ENCODE results near the gene NCAM1.

NCAM1 gene

DNA sequence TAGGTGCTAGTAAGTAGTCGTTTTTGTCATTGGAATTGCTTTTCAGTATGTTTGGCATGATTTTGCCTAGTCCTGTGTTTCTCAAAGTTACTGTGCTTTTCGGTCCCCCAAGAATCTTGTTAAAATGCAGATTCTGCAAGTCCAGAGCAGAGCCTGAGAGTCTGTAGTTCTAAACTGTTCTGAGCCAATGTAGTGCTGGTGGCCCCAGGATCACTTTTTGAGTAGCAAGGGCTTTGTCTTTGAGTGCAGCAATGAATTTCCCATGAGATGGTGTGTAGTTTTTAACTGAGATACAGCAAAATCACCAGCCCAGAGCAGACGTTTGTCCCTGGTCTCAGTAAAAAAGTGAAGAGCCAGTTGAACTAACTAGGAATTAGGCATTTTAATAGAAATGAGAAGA, 122.4 kb downstream of the NCAM1 start:
- H3K4me2 ChIP-seq (ENCODE audit: insufficient read depth, low read length): no peak overlapping the region
- H3K9ac ChIP-seq (ENCODE audit: low read depth, low read length): no peak overlapping the region
- no peak overlapping the region for H3K27ac ChIP-seq (ENCODE audit: low read length)
- H3K4me3 ChIP-seq (ENCODE audit: low read depth in 1 of 2, low read length in 2 of 2): no peak overlapping the region
- ATAC-seq (ENCODE audit: insufficient read depth, low read depth): no peak
- H3K9me3 ChIP-seq (ENCODE audit: insufficient read depth, low read length, severe bottlenecking): no peaks in the 10 kb centered on the region
- H4K20me1 ChIP-seq (ENCODE audit: insufficient read depth, low read length): no peaks in the 10 kb centered on the region
- DNase-seq: no peak
- no peaks in the 10 kb centered on the region for H3K27me3 ChIP-seq (ENCODE audit: insufficient read depth, low read length, poor library complexity)
- H2AFZ ChIP-seq (ENCODE audit: low read depth, low read length): no peak overlapping the region
- no peak for TF ChIP-seq EZH2 (IDR thresholded peaks at IDR 0.05; ENCODE audit: borderline replicate concordance, low read depth, low read length, severe bottlenecking)
- TF ChIP-seq, protein P1, sequence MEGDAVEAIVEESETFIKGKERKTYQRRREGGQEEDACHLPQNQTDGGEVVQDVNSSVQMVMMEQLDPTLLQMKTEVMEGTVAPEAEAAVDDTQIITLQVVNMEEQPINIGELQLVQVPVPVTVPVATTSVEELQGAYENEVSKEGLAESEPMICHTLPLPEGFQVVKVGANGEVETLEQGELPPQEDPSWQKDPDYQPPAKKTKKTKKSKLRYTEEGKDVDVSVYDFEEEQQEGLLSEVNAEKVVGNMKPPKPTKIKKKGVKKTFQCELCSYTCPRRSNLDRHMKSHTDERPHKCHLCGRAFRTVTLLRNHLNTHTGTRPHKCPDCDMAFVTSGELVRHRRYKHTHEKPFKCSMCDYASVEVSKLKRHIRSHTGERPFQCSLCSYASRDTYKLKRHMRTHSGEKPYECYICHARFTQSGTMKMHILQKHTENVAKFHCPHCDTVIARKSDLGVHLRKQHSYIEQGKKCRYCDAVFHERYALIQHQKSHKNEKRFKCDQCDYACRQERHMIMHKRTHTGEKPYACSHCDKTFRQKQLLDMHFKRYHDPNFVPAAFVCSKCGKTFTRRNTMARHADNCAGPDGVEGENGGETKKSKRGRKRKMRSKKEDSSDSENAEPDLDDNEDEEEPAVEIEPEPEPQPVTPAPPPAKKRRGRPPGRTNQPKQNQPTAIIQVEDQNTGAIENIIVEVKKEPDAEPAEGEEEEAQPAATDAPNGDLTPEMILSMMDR (IDR thresholded peaks at IDR 0.05; ENCODE audit: borderline replicate concordance, extremely low read depth, low read length, poor library complexity, severe bottlenecking): no peak
- H3K79me2 ChIP-seq (ENCODE audit: insufficient read depth, low read length): no peaks in the 10 kb centered on the region
- H3K36me3 ChIP-seq (ENCODE audit: insufficient read depth, low read length): no peaks in the 10 kb centered on the region
- no peaks in the 10 kb centered on the region for H3K4me1 ChIP-seq (ENCODE audit: insufficient read depth, low read length)

DNA sequence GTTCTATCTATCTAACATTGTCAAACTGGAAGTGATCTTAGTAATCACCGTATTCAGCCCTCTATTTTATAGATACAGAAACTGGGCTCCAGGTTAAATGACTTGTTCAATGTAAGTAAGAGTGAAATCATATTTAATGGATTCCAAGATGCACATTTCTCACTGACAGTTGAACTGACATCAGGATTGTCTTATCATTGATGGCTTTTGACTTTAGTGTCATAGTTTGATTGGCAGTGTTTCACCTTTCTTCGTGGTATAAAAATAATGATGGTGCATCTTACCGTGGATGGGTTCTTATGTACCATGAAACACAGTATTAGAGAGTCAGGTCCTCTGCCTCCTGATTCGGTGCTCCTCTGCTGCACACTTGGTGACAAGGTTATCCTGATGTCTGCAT, 123.1 kb downstream of the NCAM1 start:
- Histone ChIP-seq H4K20me1 (ENCODE audit: insufficient read depth, low read length) (no peaks in the 10 kb centered on the region), H3K9me3 (ENCODE audit: insufficient read depth, low read length, severe bottlenecking) (no peaks in the 10 kb centered on the region), H3K79me2 (ENCODE audit: insufficient read depth, low read length) (no peaks in the 10 kb centered on the region), H3K4me3 (ENCODE audit: low read depth in 1 of 2, low read length in 2 of 2) (no peak overlapping the region), H3K36me3 (ENCODE audit: insufficient read depth, low read length) (no peaks in the 10 kb centered on the region), H3K27ac (ENCODE audit: low read length) (no peak overlapping the region), H3K9ac (ENCODE audit: low read depth, low read length) (no peak overlapping the region), H3K27me3 (ENCODE audit: insufficient read depth, low read length, poor library complexity) (no peaks in the 10 kb centered on the region), H3K4me2 (ENCODE audit: insufficient read depth, low read length) (no peak overlapping the region), H3K4me1 (ENCODE audit: insufficient read depth, low read length) (no peaks in the 10 kb centered on the region), H2AFZ (ENCODE audit: low read depth, low read length) (no peak overlapping the region)
- ATAC-seq (ENCODE audit: insufficient read depth, low read depth): no peak
- no peak for DNase-seq
- TF ChIP-seq, protein P1 (IDR thresholded peaks at IDR 0.05; ENCODE audit: borderline replicate concordance, extremely low read depth, low read length, poor library complexity, severe bottlenecking): no peak
- no peak for TF ChIP-seq EZH2 (IDR thresholded peaks at IDR 0.05; ENCODE audit: borderline replicate concordance, low read depth, low read length, severe bottlenecking)

DNA sequence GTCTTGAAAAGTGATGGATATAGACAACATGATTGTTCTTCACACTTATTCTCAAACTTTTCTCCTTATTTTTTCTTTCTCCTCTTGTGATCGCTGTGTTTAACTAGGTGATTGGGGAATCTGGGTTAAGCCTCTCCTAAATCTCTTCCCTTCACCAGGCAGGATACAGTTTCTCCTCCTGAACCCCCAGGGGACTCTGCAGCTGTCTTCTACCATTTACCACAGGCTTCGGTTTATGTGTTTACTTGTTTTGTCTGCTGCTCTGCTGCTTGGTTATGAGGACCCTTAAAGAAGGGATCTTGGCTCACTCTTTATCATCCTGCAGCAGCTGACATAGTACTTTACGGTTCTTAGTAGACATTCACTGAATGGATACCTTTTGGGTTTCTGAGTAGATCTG, 124.2 kb downstream of the NCAM1 start:
- H3K9ac ChIP-seq (ENCODE audit: low read depth, low read length): no peak overlapping the region
- no peak for TF ChIP-seq EZH2 (IDR thresholded peaks at IDR 0.05; ENCODE audit: borderline replicate concordance, low read depth, low read length, severe bottlenecking)
- TF ChIP-seq, protein P1 (IDR thresholded peaks at IDR 0.05; ENCODE audit: borderline replicate concordance, extremely low read depth, low read length, poor library complexity, severe bottlenecking): no peak
- H4K20me1 ChIP-seq (ENCODE audit: insufficient read depth, low read length): no peaks in the 10 kb centered on the region
- H3K27me3 ChIP-seq (ENCODE audit: insufficient read depth, low read length, poor library complexity): no peaks in the 10 kb centered on the region
- ATAC-seq (ENCODE audit: insufficient read depth, low read depth) (no peak), DNase-seq (no peak)
- no peak overlapping the region for H3K27ac ChIP-seq (ENCODE audit: low read length)
- no peaks in the 10 kb centered on the region for H3K9me3 ChIP-seq (ENCODE audit: insufficient read depth, low read length, severe bottlenecking)
- no peak overlapping the region for H2AFZ ChIP-seq (ENCODE audit: low read depth, low read length)
- H3K4me1 ChIP-seq (ENCODE audit: insufficient read depth, low read length): no peaks in the 10 kb centered on the region
- no peaks in the 10 kb centered on the region for H3K79me2 ChIP-seq (ENCODE audit: insufficient read depth, low read length)
- no peaks in the 10 kb centered on the region for H3K36me3 ChIP-seq (ENCODE audit: insufficient read depth, low read length)
- H3K4me2 ChIP-seq (ENCODE audit: insufficient read depth, low read length): no peak overlapping the region
- H3K4me3 ChIP-seq (ENCODE audit: low read depth in 1 of 2, low read length in 2 of 2): no peak overlapping the region

DNA sequence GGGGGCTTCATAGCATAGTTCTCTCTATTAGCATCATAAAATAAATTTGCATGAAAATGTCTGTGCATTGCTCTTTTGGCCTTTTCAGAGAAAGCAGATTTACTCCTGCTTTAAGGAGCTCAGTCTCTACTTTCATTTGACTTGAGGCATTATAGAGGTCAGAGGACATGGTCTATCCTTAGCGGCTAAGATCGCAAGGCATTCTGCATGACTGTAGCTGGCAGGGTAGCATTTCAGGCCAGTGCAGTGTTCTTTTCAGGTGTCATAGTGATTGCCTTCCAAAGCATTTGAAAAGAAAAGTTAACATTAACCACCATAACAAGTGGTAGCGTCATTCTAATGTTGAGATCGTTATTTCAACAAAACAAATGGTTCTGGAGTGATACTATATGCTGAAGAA, 126.5 kb downstream of the NCAM1 start:
- H4K20me1 ChIP-seq (ENCODE audit: insufficient read depth, low read length): no peaks in the 10 kb centered on the region
- H3K9ac ChIP-seq (ENCODE audit: low read depth, low read length): no peak overlapping the region
- H3K4me2 ChIP-seq (ENCODE audit: insufficient read depth, low read length): no peak overlapping the region
- H3K4me1 ChIP-seq (ENCODE audit: insufficient read depth, low read length): no peaks in the 10 kb centered on the region
- H2AFZ ChIP-seq (ENCODE audit: low read depth, low read length): no peak overlapping the region
- no peaks in the 10 kb centered on the region for H3K79me2 ChIP-seq (ENCODE audit: insufficient read depth, low read length)
- ATAC-seq (ENCODE audit: insufficient read depth, low read depth) (no peak), DNase-seq (no peak)
- H3K4me3 ChIP-seq (ENCODE audit: low read depth in 1 of 2, low read length in 2 of 2): no peak overlapping the region
- H3K27ac ChIP-seq (ENCODE audit: low read length): no peak overlapping the region
- no peaks in the 10 kb centered on the region for H3K36me3 ChIP-seq (ENCODE audit: insufficient read depth, low read length)
- TF ChIP-seq, protein P1 (IDR thresholded peaks at IDR 0.05; ENCODE audit: borderline replicate concordance, extremely low read depth, low read length, poor library complexity, severe bottlenecking): no peak
- TF ChIP-seq EZH2 (IDR thresholded peaks at IDR 0.05; ENCODE audit: borderline replicate concordance, low read depth, low read length, severe bottlenecking): no peak
- no peaks in the 10 kb centered on the region for H3K27me3 ChIP-seq (ENCODE audit: insufficient read depth, low read length, poor library complexity)
- no peaks in the 10 kb centered on the region for H3K9me3 ChIP-seq (ENCODE audit: insufficient read depth, low read length, severe bottlenecking)
